K562 (cell line): ENCODE data around the gene FMOD. TPM values are rescaled to one million over a fixed set of nuclear protein-coding genes. Genes with fewer than 3 reads are reported as not detected.

Experiments used
- ELF1 ChIP-seq: fragments of 200-800 bp; sonication (Bioruptor generic); IDR thresholded peaks from 2 replicates; pipeline ENCODE4 v1.6.1; 2016; ENCODE audit warnings: missing genetic modification characterization, missing compliant biosample characterization
- EZH2 ChIP-seq: IDR thresholded peaks from 2 replicates; pipeline ENCODE4 v1.6.1; 2012; ENCODE audit warnings: low read depth, mild to moderate bottlenecking, inconsistent platforms, low read length, borderline replicate concordance
- FOXA1 ChIP-seq: fragments of 450-650 bp; IDR thresholded peaks from 2 replicates; pipeline ENCODE4 v1.6.1; 2016; ENCODE audit warnings: mild to moderate bottlenecking, borderline replicate concordance
- GABPB1 ChIP-seq: sonication (generic); formaldehyde crosslinking; IDR thresholded peaks from 2 replicates; pipeline ENCODE4 v1.8.0; 2022; ENCODE audit warnings: mild to moderate bottlenecking, missing genetic modification reagents
- GATAD2A ChIP-seq: fragments of 450-650 bp; IDR thresholded peaks from 2 replicates; pipeline ENCODE4 v1.6.1; 2017
- HOXB6 ChIP-seq: fragments of 250-450 bp; sonication (Bioruptor Pico); IDR thresholded peaks from 2 replicates; pipeline ENCODE4 v1.5.1; 2022; ENCODE audit warnings: mild to moderate bottlenecking, borderline replicate concordance
- ILF3 ChIP-seq: fragments of 450-650 bp; IDR thresholded peaks from 2 replicates; pipeline ENCODE4 v1.6.1; 2018; ENCODE audit warnings: antibody characterized with exemption, mild to moderate bottlenecking, moderate library complexity, borderline replicate concordance
- ZBTB5 ChIP-seq: fragments of 450-650 bp; IDR thresholded peaks from 2 replicates; pipeline ENCODE4 v1.6.1; 2017; ENCODE audit warnings: antibody characterized with exemption
- ZMIZ1 ChIP-seq, 2 experiments: fragments of 150-350 bp in 1 of 2; IDR thresholded peaks; 2 replicates each; pipeline ENCODE4 v1.6.1; 2012 to 2016; ENCODE audit warnings: low read depth in 2 of 2, low read length in 2 of 2, mild to moderate bottlenecking in 1 of 2, moderate library complexity in 1 of 2
- ZNF318 ChIP-seq, 2 experiments: fragments of 450-650 bp; IDR thresholded peaks; 2 replicates each; pipeline ENCODE4 v1.6.1; 2016; ENCODE audit warnings: mild to moderate bottlenecking in 2 of 2, borderline replicate concordance in 1 of 2, low read depth in 1 of 2, moderate library complexity in 1 of 2
- polyA plus RNA-seq, 8 experiments: library from polyadenylated mRNA; depleted of rRNA in 4 of 8; stranded (reverse) in 5 of 8; unstranded in 3 of 8; fragments of >200 nt; fragmentation: Nextera tagmentation in 2 of 8; fragmentation: Illumina TruSeq in 1 of 8; extraction: Ambion mirVana in 2 of 8; extraction: Trizol in 1 of 8; gene quantifications; 2 replicates each; pipeline versions ENCODE4 v1.2.1 to v1.2.3, GENCODE V29; 2011 to 2014; ENCODE audit warnings: inconsistent platforms in 1 of 8, missing spikeins in 1 of 8
- total RNA-seq, 7 experiments: library from RNA; depleted of rRNA in 6 of 7; stranded (reverse); fragments of >200 nt in 6 of 7; fragmentation: Illumina TruSeq in 2 of 7; extraction: Trizol in 2 of 7; gene quantifications; 2 replicates each; pipeline versions ENCODE4 v1.2.1 to v1.2.3, GENCODE V29; 2011 to 2021; ENCODE audit warnings: low replicate concordance in 1 of 7

Gene FMOD
- total and polyA plus RNA-seq, 9 of the 15 experiments (the other 6 are each of a cell fraction or from before 2014, with no cell fraction given): 0.03 to 0.13 (median 0.03) TPM; not detected in 6

GRCh38 chr1:203306089-203306964, 44.6 kb downstream of the FMOD start (continued):
- TF ChIP-seq ZNF318 (IDR thresholded peaks at IDR 0.05; ENCODE audit: borderline replicate concordance in 1 of 2, low read depth in 1 of 2) (peak in 1 of 2 experiments; percentile 99; a peak in 2 of 4 replicates), ZBTB5 (no peak), ZMIZ1 (IDR thresholded peaks at IDR 0.05; ENCODE audit: low read depth in 2 of 2, low read length in 2 of 2) (peak in 1 of 2 experiments; percentile 75; a peak in 2 of 4 replicates), ELF1 (tag) (no peak), GABPB1 (CRISPR knock-in tag) (no peak), EZH2 (no peak), GATAD2A (peak; percentile 70; the same call in 1 of the 2 replicates), ILF3 (no peak), FOXA1 (no peak), HOXB6 (CRISPR knock-in tag) (no peak)
